Measurements from ENCODE around the gene NARS2.
"Not testable (repeated sequence)": the region's sequence is repeated elsewhere in the genome, so short reads cannot be mapped to it uniquely, and the experiment has no call there.

NARS2 gene

GRCh38 chr11:78470861-78471442, 103.7 kb downstream of the NARS2 start:
- no peak for ATAC-seq
- Mint-ChIP-seq H3K4me3 (no peak overlapping the region), H3K27me3 (no peaks in the 10 kb centered on the region), H3K9me3 (peaks cover 4% of the 10 kb centered on the region), H3K4me1 (peaks cover 2% of the 10 kb centered on the region), H3K27ac (no peak overlapping the region), H3K36me3 (ENCODE audit: low read depth) (peaks cover 13% of the 10 kb centered on the region)
- DNase-seq, result no peak

GRCh38 chr11:78469896-78470295, 104.8 kb downstream of the NARS2 start:
- H3K4me3 Mint-ChIP-seq, result no peak overlapping the region
- H3K9me3 Mint-ChIP-seq, result peaks cover 4% of the 10 kb centered on the region
- H3K27me3 Mint-ChIP-seq, result no peaks in the 10 kb centered on the region
- peaks cover 10% of the 10 kb centered on the region for H3K4me1 Mint-ChIP-seq
- ATAC-seq, result no peak
- no peak for DNase-seq
- H3K27ac Mint-ChIP-seq, result no peak overlapping the region
- peaks cover 17% of the 10 kb centered on the region for H3K36me3 Mint-ChIP-seq (ENCODE audit: low read depth)

GRCh38 chr11:78467931-78468330, 106.7 kb downstream of the NARS2 start:
- H3K9me3 Mint-ChIP-seq, result peaks cover 4% of the 10 kb centered on the region
- peaks cover 22% of the 10 kb centered on the region for H3K36me3 Mint-ChIP-seq (ENCODE audit: low read depth)
- no peaks in the 10 kb centered on the region for H3K27me3 Mint-ChIP-seq
- no peak overlapping the region for H3K4me3 Mint-ChIP-seq
- peaks cover 20% of the 10 kb centered on the region for H3K4me1 Mint-ChIP-seq
- DNase-seq (no peak), ATAC-seq (no peak)
- no peak overlapping the region for H3K27ac Mint-ChIP-seq

- DNase-seq (no peak), ATAC-seq (no peak)
- H3K9me3 Mint-ChIP-seq, result peaks cover 4% of the 10 kb centered on the region
- peaks cover 20% of the 10 kb centered on the region for H3K4me1 Mint-ChIP-seq
- peaks cover 22% of the 10 kb centered on the region for H3K36me3 Mint-ChIP-seq (ENCODE audit: low read depth)
- H3K27ac Mint-ChIP-seq, result no peak overlapping the region
- H3K4me3 Mint-ChIP-seq, result no peak overlapping the region
- H3K27me3 Mint-ChIP-seq, result no peaks in the 10 kb centered on the region
Observed at GRCh38 chr11:78467370-78467769, 107.3 kb downstream of the NARS2 start.

DNA sequence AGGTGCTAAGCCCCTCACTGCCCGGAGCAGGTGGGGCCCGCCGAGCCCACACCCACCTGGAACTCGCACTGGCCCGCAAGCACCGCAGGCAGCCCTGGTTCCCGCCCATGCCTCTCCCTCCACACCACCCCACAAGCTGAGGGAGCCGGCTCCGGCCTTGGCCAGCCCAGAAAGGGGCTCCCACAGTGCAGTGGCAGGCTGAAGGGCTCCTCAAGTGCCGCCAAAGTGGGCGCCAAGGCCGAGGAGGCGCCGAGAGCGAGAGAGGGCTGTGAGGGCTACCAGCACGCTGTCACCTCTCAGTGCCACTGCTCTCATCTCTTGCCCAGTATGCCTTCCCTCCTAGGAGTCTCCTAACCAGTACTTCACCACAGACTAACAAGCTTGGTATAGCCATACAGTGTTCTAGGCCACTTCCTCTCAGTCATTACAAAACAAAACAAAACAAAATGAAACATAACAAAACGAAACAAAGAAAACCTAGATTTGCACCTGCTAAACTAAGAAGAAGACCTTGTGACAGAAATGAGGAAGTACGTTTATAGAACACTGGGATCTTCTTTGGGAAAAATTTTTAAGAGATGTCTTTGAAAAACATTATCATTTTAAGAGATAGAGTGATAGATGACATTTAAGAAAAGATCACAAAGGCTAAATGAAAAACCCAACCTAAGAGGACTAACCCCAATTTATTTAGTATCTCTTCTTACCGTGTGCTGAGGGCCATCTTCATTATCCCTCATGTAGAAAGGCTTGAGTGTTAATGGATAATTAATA, 109.3 kb downstream of the NARS2 start:
- ATAC-seq (peak; percentile 99), DNase-seq (peak; percentile 12)
- H3K4me3 Mint-ChIP-seq, result peak overlapping the region; percentile 28
- peaks cover 25% of the 10 kb centered on the region for H3K36me3 Mint-ChIP-seq (ENCODE audit: low read depth)
- H3K9me3 Mint-ChIP-seq, result no peaks in the 10 kb centered on the region
- H3K27me3 Mint-ChIP-seq, result no peaks in the 10 kb centered on the region
- peak overlapping the region; percentile 73 for H3K27ac Mint-ChIP-seq
- H3K4me1 Mint-ChIP-seq, result peaks cover 23% of the 10 kb centered on the region

DNA sequence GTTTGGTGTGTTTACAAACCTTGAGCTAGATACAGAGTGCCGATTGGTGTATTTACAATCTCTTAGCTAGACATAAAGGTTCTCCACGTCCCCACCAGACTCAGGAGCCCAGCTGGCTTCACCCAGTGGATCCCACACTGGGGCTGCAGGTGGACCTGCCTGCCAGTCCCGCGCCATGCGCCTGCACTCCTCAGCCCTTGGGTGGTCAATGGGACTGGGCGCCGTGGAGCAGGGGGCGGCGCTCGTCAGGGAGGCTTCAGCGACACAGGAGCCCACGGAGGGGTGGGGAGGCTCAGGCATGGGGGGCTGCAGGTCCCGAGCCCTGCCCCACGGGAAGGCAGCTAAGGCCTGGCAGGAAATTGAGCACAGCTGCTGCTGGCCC, 109.9 kb downstream of the NARS2 start:
- Mint-ChIP-seq H3K27ac (peak overlapping the region; percentile 77), H3K4me1 (peaks cover 23% of the 10 kb centered on the region), H3K36me3 (ENCODE audit: low read depth) (peaks cover 30% of the 10 kb centered on the region)
- not testable (repeated sequence) for DNase-seq, H3K27me3 Mint-ChIP-seq, ATAC-seq, H3K9me3 Mint-ChIP-seq, H3K4me3 Mint-ChIP-seq

GRCh38 chr11:78460471-78460870, 114.2 kb downstream of the NARS2 start:
- peaks cover 38% of the 10 kb centered on the region for H3K36me3 Mint-ChIP-seq (ENCODE audit: low read depth)
- no peak for DNase-seq

DNA sequence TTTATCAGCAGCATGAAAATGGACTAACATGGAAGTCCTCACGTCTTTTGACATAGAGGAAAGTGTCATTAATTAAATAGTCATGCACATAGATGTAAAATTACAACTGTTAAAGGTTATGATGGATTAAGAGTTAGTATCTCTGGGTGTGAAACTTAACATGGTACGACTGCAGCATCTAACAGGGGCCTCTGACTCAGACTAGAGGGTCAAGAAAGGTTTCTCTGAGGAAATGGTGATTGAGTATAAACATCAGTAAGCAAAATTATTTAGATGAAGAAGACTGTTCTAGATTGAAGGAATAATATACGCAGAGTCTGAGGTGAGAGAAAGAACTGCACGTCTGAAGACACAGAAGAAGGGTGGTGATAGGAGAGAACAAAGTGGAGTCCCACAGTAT, 114.9 kb downstream of the NARS2 start:
- H3K27me3 Mint-ChIP-seq, result no peaks in the 10 kb centered on the region
- DNase-seq (no peak), ATAC-seq (no peak)
- H3K27ac Mint-ChIP-seq, result no peak overlapping the region
- H3K36me3 Mint-ChIP-seq (ENCODE audit: low read depth), result peaks cover 36% of the 10 kb centered on the region
- no peaks in the 10 kb centered on the region for H3K9me3 Mint-ChIP-seq
- peaks cover 13% of the 10 kb centered on the region for H3K4me1 Mint-ChIP-seq
- no peak overlapping the region for H3K4me3 Mint-ChIP-seq

More at GRCh38 chr11:78460471-78460870, 114.2 kb downstream of the NARS2 start:
- no peak for ATAC-seq
- Mint-ChIP-seq H3K9me3 (no peaks in the 10 kb centered on the region), H3K4me3 (no peak overlapping the region), H3K4me1 (peaks cover 17% of the 10 kb centered on the region), H3K27ac (no peak overlapping the region), H3K27me3 (no peaks in the 10 kb centered on the region)

DNA sequence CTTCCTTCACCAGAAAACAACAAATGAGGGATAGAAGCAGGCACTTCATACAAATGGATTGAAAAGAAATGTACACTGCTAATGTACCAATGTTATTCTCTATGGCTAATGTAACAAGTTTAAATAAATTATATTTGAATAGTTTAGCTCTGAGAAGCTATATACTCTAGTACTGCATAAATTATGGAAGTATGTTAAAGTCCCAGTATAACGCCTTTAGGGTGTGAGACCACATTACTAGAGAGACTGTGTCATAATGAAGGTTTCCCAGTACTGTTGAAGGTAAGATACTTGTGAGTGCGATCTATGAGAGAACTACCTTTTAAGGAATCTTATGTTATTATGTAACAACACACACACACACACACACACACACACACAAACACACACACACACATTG, 117.2 kb downstream of the NARS2 start:
- Mint-ChIP-seq H3K27ac (no peak overlapping the region), H3K36me3 (ENCODE audit: low read depth) (peaks cover 31% of the 10 kb centered on the region), H3K9me3 (no peaks in the 10 kb centered on the region), H3K4me3 (no peak overlapping the region), H3K4me1 (peaks cover 12% of the 10 kb centered on the region), H3K27me3 (no peaks in the 10 kb centered on the region)
- ATAC-seq, result no peak
- no peak for DNase-seq

DNA sequence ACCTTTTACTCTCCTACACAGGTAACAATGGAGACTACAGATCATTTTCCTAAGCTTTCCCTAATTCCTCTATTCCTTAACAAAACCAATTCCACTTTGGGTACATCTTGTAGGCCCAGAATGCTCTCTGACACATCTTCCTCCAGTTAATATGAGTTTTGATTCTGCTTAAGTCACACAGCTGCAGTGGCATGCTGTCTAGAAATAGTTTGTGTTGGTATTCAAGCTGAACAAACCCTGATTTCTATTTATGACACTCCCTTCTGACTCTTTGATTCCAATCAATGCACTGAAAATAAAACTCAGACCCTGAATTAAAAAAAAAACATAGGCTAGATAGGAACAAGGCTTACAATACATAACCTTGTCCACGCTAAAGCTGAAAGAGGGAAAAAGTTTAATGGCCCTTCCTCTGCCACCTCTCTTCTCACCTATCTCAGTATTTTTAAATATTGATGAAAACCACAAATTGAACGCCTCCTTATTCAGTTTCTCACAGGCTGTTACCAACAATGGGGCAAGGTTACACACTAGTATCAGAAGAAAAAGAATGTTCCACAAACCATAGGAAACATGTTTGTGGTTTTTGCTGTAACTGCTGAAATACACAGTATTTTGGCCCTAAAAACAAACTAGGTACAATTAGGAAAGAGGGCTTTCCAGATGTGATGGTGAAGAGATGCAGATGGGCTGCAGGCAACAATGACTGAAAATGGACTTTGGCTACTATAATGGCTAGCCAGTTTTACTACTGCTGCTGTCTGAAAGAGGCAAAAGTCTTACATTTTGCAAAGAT, 121.3 kb downstream of the NARS2 start:
- ATAC-seq, result no peak
- peaks cover 10% of the 10 kb centered on the region for H3K36me3 Mint-ChIP-seq (ENCODE audit: low read depth)

GRCh38 chr11:78451371-78452150, 123.1 kb downstream of the NARS2 start:
- H3K4me1 Mint-ChIP-seq, result peaks cover 12% of the 10 kb centered on the region
- ATAC-seq, result no peak
- H3K9me3 Mint-ChIP-seq, result no peaks in the 10 kb centered on the region
- DNase-seq, result no peak
- peaks cover 2% of the 10 kb centered on the region for H3K36me3 Mint-ChIP-seq (ENCODE audit: low read depth)
- no peak overlapping the region for H3K4me3 Mint-ChIP-seq
- H3K27me3 Mint-ChIP-seq, result no peaks in the 10 kb centered on the region
- H3K27ac Mint-ChIP-seq, result no peak overlapping the region

More for the DNA sequence above, 121.3 kb downstream of the NARS2 start:
- Mint-ChIP-seq H3K27me3 (no peaks in the 10 kb centered on the region), H3K27ac (peak overlapping the region; percentile 32), H3K9me3 (no peaks in the 10 kb centered on the region), H3K4me3 (no peak overlapping the region), H3K4me1 (peaks cover 12% of the 10 kb centered on the region)
- no peak for DNase-seq

DNA sequence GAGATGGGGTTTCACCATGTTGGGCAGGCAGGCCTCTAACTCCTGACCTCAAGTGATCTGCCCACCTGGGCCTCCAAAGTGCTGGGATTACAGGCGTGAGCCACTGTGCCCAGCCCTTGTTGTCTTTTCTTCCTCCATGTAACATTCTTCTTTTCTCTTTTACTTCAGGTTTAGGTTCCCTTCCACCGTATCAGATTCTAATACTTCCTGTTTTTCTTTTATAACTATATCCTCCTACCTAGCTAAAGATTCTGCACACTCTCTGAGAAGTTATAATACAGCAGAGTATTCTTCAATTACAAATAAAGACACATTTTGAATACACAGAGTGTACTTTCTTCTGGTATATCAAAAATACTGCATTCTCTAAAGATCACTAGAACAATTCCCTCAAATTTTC, 123.8 kb downstream of the NARS2 start:
- no peak for ATAC-seq
- no peak for DNase-seq
- no peaks in the 10 kb centered on the region for H3K27me3 Mint-ChIP-seq
- peaks cover 2% of the 10 kb centered on the region for H3K36me3 Mint-ChIP-seq (ENCODE audit: low read depth)
- peaks cover 12% of the 10 kb centered on the region for H3K4me1 Mint-ChIP-seq
- no peak overlapping the region for H3K4me3 Mint-ChIP-seq
- no peak overlapping the region for H3K27ac Mint-ChIP-seq
- no peaks in the 10 kb centered on the region for H3K9me3 Mint-ChIP-seq

DNA sequence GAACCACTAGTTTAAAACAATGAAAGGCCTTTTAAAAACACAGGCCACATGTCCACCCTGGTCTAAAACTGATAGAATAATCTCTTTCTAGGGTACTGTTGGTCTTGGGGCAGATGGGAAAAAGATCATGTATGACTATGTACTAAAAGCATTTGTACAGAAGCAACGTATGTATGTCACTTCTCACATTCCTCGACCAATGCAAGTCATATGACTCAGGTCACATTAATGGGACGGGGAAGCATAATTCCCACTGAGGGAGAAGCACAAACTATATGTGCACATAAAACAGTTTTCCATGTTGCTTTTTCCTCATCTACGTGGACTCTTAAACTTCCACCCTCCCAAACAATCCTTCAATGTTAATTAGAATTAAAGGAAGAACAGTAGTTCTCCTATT, 124.8 kb downstream of the NARS2 start:
- no peaks in the 10 kb centered on the region for H3K9me3 Mint-ChIP-seq
- ATAC-seq (no peak), DNase-seq (no peak)
- no peak overlapping the region for H3K4me3 Mint-ChIP-seq
- no peaks in the 10 kb centered on the region for H3K27me3 Mint-ChIP-seq
- no peak overlapping the region for H3K27ac Mint-ChIP-seq
- peaks cover 2% of the 10 kb centered on the region for H3K36me3 Mint-ChIP-seq (ENCODE audit: low read depth)
- peaks cover 12% of the 10 kb centered on the region for H3K4me1 Mint-ChIP-seq

GRCh38 chr11:78446210-78446609, 128.5 kb downstream of the NARS2 start:
- H3K36me3 Mint-ChIP-seq (ENCODE audit: low read depth), result peaks cover 14% of the 10 kb centered on the region
- no peaks in the 10 kb centered on the region for H3K27me3 Mint-ChIP-seq
- H3K27ac Mint-ChIP-seq, result no peak overlapping the region
- H3K9me3 Mint-ChIP-seq, result no peaks in the 10 kb centered on the region
- H3K4me1 Mint-ChIP-seq, result peaks cover 4% of the 10 kb centered on the region
- DNase-seq, result no peak
- H3K4me3 Mint-ChIP-seq, result no peak overlapping the region
- ATAC-seq, result no peak

Data from activated naive CD8-positive, alpha-beta T cell treated with anti-CD3 and anti-CD28 coated beads, Interleukin-2, amount 50 U/mL, for 24 hours (primary cell).